ENCODE measurements around the gene FAU.
A peak's percentile ranks its signal among the peaks of the same experiment; 100 is the strongest.

The FAU gene

GRCh38 chr11:65083134-65083833 is 38.6 kb downstream of the FAU start (continued):
- TF ChIP-seq CSRNP3 (CRISPR knock-in tag; IDR thresholded peaks at IDR 0.05), result no peak

GRCh38 chr11:65078786-65079342 is 43.1 kb downstream of the FAU start:
- ATAC-seq, result no peak

GRCh38 chr11:65078151-65078550 is 43.8 kb downstream of the FAU start:
- ATAC-seq, result peak; percentile 90
- TF ChIP-seq ZC3H10 (CRISPR knock-in tag; IDR thresholded peaks at IDR 0.05) (no peak), OSR1 (CRISPR knock-in tag; IDR thresholded peaks at IDR 0.05) (no peak), PPARA (CRISPR knock-in tag; IDR thresholded peaks at IDR 0.05; ENCODE audit: borderline replicate concordance) (no peak), POU6F1 (CRISPR knock-in tag; IDR thresholded peaks at IDR 0.05; ENCODE audit: borderline replicate concordance, low read depth) (no peak), TCF4 (CRISPR knock-in tag; IDR thresholded peaks at IDR 0.05; ENCODE audit: borderline replicate concordance) (no peak), GLIS3 (CRISPR knock-in tag; IDR thresholded peaks at IDR 0.05) (no peak), SNAI2 (CRISPR knock-in tag; IDR thresholded peaks at IDR 0.05) (no peak)

More at GRCh38 chr11:65078786-65079342, 43.1 kb downstream of the FAU start:
- TF ChIP-seq CSDC2 (CRISPR knock-in tag; IDR thresholded peaks at IDR 0.05) (no peak), ZNF565 (CRISPR knock-in tag; conservative IDR thresholded peaks at IDR 0.05; ENCODE audit: low read depth) (no peak), ZC3H10 (CRISPR knock-in tag; IDR thresholded peaks at IDR 0.05) (no peak), ESRRG (CRISPR knock-in tag; IDR thresholded peaks at IDR 0.05) (no peak), ARNTL (CRISPR knock-in tag; IDR thresholded peaks at IDR 0.05; ENCODE audit: borderline replicate concordance, low read depth) (no peak), ZFP30 (CRISPR knock-in tag; IDR thresholded peaks at IDR 0.05) (no peak), PATZ1 (CRISPR knock-in tag; IDR thresholded peaks at IDR 0.05; ENCODE audit: borderline replicate concordance) (no peak), BACH2 (CRISPR knock-in tag; IDR thresholded peaks at IDR 0.05; ENCODE audit: borderline replicate concordance) (no peak), ZNF8 (CRISPR knock-in tag; IDR thresholded peaks at IDR 0.05) (no peak), TOX (CRISPR knock-in tag; IDR thresholded peaks at IDR 0.05; ENCODE audit: borderline replicate concordance) (no peak), ZNF70 (CRISPR knock-in tag; IDR thresholded peaks at IDR 0.05) (no peak), GLIS3 (CRISPR knock-in tag; IDR thresholded peaks at IDR 0.05) (no peak), CREB5 (CRISPR knock-in tag; IDR thresholded peaks at IDR 0.05; ENCODE audit: low read depth) (no peak), CSRNP3 (CRISPR knock-in tag; IDR thresholded peaks at IDR 0.05) (no peak), RARB (CRISPR knock-in tag; IDR thresholded peaks at IDR 0.05) (no peak), ZFP3 (CRISPR knock-in tag; IDR thresholded peaks at IDR 0.05) (no peak), POU6F1 (CRISPR knock-in tag; IDR thresholded peaks at IDR 0.05; ENCODE audit: borderline replicate concordance, low read depth) (no peak), OSR1 (CRISPR knock-in tag; IDR thresholded peaks at IDR 0.05) (no peak)
